ENCODE data around the gene SPNS3. TPM values are rescaled to one million over a fixed set of nuclear protein-coding genes. Genes with fewer than 3 reads are reported as not detected.

SPNS3 gene
- total and polyA plus RNA-seq, 2 of the 8 experiments (the other 6 are each of a cell fraction or from before 2014, with no cell fraction given), result not detected

DNA sequence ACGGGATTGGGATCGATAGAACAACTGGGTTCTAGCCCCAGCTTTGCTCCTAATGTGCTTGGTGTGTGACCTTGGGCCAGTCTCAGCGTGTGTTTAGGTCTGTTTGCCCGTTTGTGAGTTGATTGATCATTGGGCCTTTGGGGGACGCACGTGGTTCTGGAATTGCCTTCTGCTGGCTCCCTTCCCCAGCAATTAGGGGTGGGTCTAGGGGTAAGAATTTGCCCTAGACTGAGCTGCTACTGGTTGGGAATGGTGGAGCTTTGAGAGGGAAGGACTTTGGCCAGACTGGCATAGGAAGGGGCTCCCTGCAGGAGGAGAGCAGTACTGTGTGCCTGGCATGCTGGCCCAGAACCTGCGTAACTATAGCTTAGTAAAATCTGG, 66.4 kb downstream of the SPNS3 start:
- H4K91ac ChIP-seq (replicated peaks; ENCODE audit: insufficient read length, low read length), result no peak overlapping the region
- peak overlapping the region; percentile 46; the same call in 1 of the 2 replicates for H2BK15ac ChIP-seq (ENCODE audit: low read length)
- H3K18ac ChIP-seq (ENCODE audit: extremely low read depth, low read length), result no peak overlapping the region; the same call in 1 of the 2 replicates
- H3K14ac ChIP-seq (ENCODE audit: insufficient read length), result no peak overlapping the region
- no peak overlapping the region for H2BK5ac ChIP-seq (ENCODE audit: low read depth, low read length)
- ChIA-PET CTCF (ENCODE audit: partially characterized antibody) (interaction anchor here (0.7 to 3.5 kb wide), 13 partner anchors 10 to 72 kb away, joined by 3 to 14 read pairs (median 4); partner anchors contain the start of gene MYBBP1A), POLR2A (ENCODE audit: partially characterized antibody) (interaction anchor here (0.9 to 1.8 kb wide), 8 partner anchors 10 to 80 kb away, joined by 3 to 7 read pairs (median 3); no protein-coding TSS in a partner anchor)
- no peaks in the 10 kb centered on the region for H3K79me1 ChIP-seq (ENCODE audit: low read depth, low read length)
- peak overlapping the region; percentile 56; the same call in 1 of the 2 replicates for H2AFZ ChIP-seq (ENCODE audit: low read length)
- FAIRE-seq (no peak), DNase-seq (ENCODE audit: low read depth in 1 of 2, low spot score in 2 of 2) (no peak)
- no peaks in the 10 kb centered on the region for H3K36me3 ChIP-seq (ENCODE audit: control insufficient read depth in 2 of 4, insufficient read depth in 4 of 4, low read length in 3 of 4)
- H3K9me3 ChIP-seq (ENCODE audit: insufficient read depth in 2 of 2, low read depth in 1 of 2, low read length in 1 of 2), result no peaks in the 10 kb centered on the region
- no peaks in the 10 kb centered on the region for H3K79me2 ChIP-seq (ENCODE audit: control insufficient read depth in 1 of 2, insufficient read depth in 2 of 2, low read length in 2 of 2)
- H4K20me1 ChIP-seq (replicated peaks in 1 of 2; ENCODE audit: control insufficient read depth in 1 of 2, insufficient read depth in 2 of 2, low read length in 2 of 2), result peaks cover 0 to 5% of the 10 kb centered on the region in 2 experiments
- peaks cover 23 to 49% (median 45%) of the 10 kb centered on the region in 4 experiments for H3K27me3 ChIP-seq (replicated peaks in 1 of 4; ENCODE audit: control insufficient read depth in 3 of 4, extremely low read depth in 1 of 4, insufficient read depth in 3 of 4, low read length in 3 of 4)
- TF ChIP-seq TCF12 (IDR thresholded peaks at IDR 0.05; ENCODE audit: low read depth, low read length), result no peak
- TF ChIP-seq RBBP5 (IDR thresholded peaks at IDR 0.05; ENCODE audit: borderline replicate concordance, low read depth, low read length), result no peak
- no peak for TF ChIP-seq RNF2 (IDR thresholded peaks at IDR 0.05; ENCODE audit: borderline replicate concordance, low read depth, low read length, missing control alignments, poor library complexity, severe bottlenecking)
- H2BK120ac ChIP-seq (replicated peaks; ENCODE audit: low read depth, low read length), result no peak overlapping the region
- no peak overlapping the region for H3K27ac ChIP-seq (ENCODE audit: low read depth, low read length)
- peaks cover 16% of the 10 kb centered on the region; the same call in 1 of the 2 replicates for H3K23me2 ChIP-seq (ENCODE audit: low read depth, low read length)
- H3K23ac ChIP-seq (ENCODE audit: insufficient read length), result no peak overlapping the region
- WGBS, 2 experiments (ENCODE audit: extremely low coverage in 1 of 2, insufficient coverage in 1 of 2, insufficient read length in 1 of 2, insufficient replicate concordance in 2 of 2, low coverage in 1 of 2, low lambda C conversion rate in 2 of 2, missing lambda C conversion rate in 1 of 2), result 46% methylated on average over 7 of the region's 7 CpGs; no CpG with 5 or more reads in 1 of the 2 experiments
- H2AK5ac ChIP-seq (ENCODE audit: low read depth, low read length), result no peak overlapping the region
- no peak overlapping the region for H4K8ac ChIP-seq (ENCODE audit: extremely low read depth, insufficient read depth, low read length)
- H3K56ac ChIP-seq (replicated peaks; ENCODE audit: insufficient read length, low read depth, low read length), result no peak overlapping the region
- H3K9ac ChIP-seq (replicated peaks in 1 of 4; ENCODE audit: extremely low read depth in 1 of 4, low read depth in 3 of 4, low read length in 3 of 4), result no peak overlapping the region; a peak in 1 of 7 replicates
- H3K4ac ChIP-seq (replicated peaks; ENCODE audit: insufficient read length, low read depth, low read length), result no peak overlapping the region
- H3K4me2 ChIP-seq (ENCODE audit: insufficient read depth in 1 of 2, low read depth in 2 of 2, low read length in 2 of 2), result peak overlapping the region; percentile 89 to 93
- H2BK20ac ChIP-seq (ENCODE audit: low read length), result no peak overlapping the region
- no peak overlapping the region for H2BK12ac ChIP-seq (ENCODE audit: low read depth, low read length)
- peak overlapping the region; percentile 46 to 62 (median 51); a peak in 7 of 8 replicates for H3K4me3 ChIP-seq (ENCODE audit: extremely low read depth in 1 of 4, insufficient read depth in 2 of 4, low read depth in 3 of 4, low read length in 4 of 4)
- H3K4me1 ChIP-seq (replicated peaks in 1 of 4; ENCODE audit: control insufficient read depth in 3 of 4, insufficient read depth in 4 of 4, low read length in 3 of 4), result peaks cover 0 to 13% (median 8%) of the 10 kb centered on the region in 4 experiments; a peak in 4 of 7 replicates
- H4K5ac ChIP-seq (ENCODE audit: insufficient read length, low read depth, low read length), result no peak overlapping the region
